GM19035 (cell line): ENCODE measurements around the gene USP32.
"Not testable (repeated sequence)": the region's sequence is repeated elsewhere in the genome, so short reads cannot be mapped to it uniquely, and the experiment has no call there.

Experiments
- ATAC-seq: cut with Tn5 transposase; IDR thresholded peaks from one replicate; pipeline ENCODE4 v1.9.1; 2021; ENCODE audit not compliant: unreplicated experiment

Gene USP32, protein sequence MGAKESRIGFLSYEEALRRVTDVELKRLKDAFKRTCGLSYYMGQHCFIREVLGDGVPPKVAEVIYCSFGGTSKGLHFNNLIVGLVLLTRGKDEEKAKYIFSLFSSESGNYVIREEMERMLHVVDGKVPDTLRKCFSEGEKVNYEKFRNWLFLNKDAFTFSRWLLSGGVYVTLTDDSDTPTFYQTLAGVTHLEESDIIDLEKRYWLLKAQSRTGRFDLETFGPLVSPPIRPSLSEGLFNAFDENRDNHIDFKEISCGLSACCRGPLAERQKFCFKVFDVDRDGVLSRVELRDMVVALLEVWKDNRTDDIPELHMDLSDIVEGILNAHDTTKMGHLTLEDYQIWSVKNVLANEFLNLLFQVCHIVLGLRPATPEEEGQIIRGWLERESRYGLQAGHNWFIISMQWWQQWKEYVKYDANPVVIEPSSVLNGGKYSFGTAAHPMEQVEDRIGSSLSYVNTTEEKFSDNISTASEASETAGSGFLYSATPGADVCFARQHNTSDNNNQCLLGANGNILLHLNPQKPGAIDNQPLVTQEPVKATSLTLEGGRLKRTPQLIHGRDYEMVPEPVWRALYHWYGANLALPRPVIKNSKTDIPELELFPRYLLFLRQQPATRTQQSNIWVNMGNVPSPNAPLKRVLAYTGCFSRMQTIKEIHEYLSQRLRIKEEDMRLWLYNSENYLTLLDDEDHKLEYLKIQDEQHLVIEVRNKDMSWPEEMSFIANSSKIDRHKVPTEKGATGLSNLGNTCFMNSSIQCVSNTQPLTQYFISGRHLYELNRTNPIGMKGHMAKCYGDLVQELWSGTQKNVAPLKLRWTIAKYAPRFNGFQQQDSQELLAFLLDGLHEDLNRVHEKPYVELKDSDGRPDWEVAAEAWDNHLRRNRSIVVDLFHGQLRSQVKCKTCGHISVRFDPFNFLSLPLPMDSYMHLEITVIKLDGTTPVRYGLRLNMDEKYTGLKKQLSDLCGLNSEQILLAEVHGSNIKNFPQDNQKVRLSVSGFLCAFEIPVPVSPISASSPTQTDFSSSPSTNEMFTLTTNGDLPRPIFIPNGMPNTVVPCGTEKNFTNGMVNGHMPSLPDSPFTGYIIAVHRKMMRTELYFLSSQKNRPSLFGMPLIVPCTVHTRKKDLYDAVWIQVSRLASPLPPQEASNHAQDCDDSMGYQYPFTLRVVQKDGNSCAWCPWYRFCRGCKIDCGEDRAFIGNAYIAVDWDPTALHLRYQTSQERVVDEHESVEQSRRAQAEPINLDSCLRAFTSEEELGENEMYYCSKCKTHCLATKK (N-terminal part only)

GRCh38 chr17:60392042-60392844 lies at the start of gene USP32:
Gene USP32 (minus strand): TSS chr17:60392133. CDS start chr17:60391939, 194 bp downstream.
- ATAC-seq, result peak; percentile 85

DNA sequence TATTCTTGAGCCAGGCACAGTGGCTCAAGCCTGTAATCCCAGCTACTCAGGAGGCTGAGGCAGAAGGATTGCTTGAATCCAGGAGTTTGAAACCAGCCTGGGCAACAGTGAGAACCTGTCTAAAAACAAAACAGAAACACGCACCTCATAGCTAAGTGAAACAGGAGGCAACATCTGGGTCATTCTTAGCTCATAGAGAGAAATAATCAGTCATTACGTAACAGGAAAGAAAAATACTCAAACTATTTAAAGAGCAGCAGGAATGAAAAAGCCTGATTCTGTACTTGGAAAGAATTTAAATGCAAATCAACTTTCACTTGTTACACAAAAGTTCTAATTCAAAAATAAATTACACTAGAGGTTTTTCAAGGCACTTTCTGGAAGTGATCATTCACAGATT lies 47.6 kb upstream of the USP32 start:
- ATAC-seq, result no peak

DNA sequence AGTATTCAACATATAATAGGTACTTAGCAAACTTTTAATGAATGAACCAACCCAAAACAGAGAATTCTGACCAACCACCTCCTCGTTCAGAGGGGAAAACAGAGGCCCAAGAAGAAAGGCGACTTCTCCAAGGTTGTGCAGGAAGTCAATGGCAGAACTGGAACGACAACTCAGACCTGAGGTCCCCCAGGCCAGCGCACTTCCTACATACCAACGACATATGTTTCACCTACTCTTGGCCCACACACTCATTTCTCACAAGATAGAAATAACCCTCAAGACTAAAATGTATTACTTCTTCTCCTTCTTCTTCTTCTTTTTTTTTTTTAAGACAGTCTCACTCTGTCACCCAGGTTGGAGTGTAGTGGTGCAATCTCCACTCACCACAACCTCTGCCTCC lies 44.7 kb upstream of the USP32 start:
- ATAC-seq, result no peak

- no peak for ATAC-seq
These were observed 43.6 kb upstream of the USP32 start for GRCh38 chr17:60435244-60436167.

- ATAC-seq, result not testable (repeated sequence)
These were observed 41.4 kb upstream of the USP32 start for GRCh38 chr17:60433021-60433997.

DNA sequence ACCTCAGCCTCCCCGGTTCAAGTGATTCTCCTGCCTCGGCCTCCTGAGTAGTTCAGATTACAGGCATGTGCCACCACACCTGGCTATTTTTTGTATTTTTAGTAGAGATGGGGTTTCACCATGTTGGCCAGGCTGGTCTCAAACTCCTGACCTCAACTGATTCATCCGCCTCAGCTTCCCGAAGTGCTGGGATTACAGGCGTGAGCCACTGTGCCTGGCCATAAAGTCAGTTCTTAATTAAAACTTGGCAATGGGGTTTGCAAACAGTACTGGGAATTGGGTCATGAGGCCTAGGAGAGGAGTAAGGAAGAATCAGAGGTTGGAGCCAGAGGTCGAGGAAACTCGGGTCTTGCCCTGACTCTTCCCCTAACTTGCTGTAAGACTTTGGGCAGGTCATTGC lies 38.6 kb upstream of the USP32 start:
- ATAC-seq, result not testable (repeated sequence)

DNA sequence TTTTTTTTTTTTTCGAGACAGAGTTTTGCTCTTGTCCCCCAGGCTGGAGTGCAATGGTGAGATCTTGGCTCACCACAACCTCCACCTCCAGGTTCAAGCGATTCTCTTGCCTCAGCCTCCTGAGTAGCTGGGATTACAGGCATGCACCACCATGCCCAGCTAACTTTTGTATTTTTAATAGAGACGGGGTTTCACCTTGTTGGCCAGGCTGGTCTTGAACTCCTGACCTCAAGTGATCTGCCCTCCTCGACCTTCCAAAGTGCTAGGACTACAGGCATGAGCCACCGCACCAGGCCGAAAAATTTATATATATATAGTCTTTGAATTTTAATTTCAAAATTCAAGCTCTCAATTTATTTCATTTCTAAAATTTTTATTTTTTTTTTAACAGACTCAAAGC lies 36.6 kb upstream of the USP32 start:
- ATAC-seq, result not testable (repeated sequence)

DNA sequence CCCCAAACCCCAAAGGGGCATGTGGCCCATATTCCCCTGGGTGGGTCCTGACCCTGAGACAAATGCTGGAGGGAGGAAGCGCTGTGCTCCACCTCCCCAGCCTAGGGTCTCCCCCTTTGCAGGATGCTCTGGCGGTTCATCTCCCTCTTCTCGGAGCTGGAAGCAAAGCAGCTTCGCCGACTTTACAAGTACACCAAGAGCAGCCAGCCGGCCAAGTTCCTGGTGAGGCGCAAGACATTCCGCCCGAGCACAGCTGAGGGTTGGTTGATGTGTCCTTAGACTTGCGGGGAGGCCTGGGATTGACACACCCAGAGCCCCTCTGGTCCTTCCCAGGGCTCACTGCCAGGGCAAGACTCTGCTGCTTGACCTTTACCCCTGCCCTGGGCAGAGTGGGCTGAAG lies 34.7 kb upstream of the USP32 start:
- no peak for ATAC-seq

DNA sequence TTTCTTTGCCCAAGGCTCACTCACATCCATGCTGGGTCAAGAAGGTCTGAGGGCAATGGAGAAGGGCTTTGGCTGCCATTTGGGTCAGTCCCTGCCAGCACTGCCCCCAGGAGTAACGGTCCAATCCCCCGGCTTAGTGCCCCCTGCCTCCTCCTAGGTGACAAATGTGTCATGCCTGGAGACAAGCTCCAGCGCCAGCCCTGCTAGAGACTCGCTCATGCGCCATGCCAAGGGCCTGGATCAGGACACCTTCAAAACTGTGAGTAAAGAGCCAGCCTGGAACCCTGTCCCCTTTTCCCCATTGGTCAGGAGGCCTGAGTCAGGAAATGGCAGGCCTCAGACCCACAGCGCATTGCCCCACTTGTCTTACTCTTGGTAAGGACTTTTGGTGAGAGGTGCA lies 33.7 kb upstream of the USP32 start:
- no peak for ATAC-seq

GRCh38 chr17:60423865-60424264 lies 31.9 kb upstream of the USP32 start:
- no peak for ATAC-seq

GRCh38 chr17:60422162-60422665 lies 30.3 kb upstream of the USP32 start, which contains the start of gene CHCT1:
Gene CHCT1 (plus strand): TSS chr17:60422489. CDS start chr17:60422593, 104 bp downstream.
- no peak for ATAC-seq

DNA sequence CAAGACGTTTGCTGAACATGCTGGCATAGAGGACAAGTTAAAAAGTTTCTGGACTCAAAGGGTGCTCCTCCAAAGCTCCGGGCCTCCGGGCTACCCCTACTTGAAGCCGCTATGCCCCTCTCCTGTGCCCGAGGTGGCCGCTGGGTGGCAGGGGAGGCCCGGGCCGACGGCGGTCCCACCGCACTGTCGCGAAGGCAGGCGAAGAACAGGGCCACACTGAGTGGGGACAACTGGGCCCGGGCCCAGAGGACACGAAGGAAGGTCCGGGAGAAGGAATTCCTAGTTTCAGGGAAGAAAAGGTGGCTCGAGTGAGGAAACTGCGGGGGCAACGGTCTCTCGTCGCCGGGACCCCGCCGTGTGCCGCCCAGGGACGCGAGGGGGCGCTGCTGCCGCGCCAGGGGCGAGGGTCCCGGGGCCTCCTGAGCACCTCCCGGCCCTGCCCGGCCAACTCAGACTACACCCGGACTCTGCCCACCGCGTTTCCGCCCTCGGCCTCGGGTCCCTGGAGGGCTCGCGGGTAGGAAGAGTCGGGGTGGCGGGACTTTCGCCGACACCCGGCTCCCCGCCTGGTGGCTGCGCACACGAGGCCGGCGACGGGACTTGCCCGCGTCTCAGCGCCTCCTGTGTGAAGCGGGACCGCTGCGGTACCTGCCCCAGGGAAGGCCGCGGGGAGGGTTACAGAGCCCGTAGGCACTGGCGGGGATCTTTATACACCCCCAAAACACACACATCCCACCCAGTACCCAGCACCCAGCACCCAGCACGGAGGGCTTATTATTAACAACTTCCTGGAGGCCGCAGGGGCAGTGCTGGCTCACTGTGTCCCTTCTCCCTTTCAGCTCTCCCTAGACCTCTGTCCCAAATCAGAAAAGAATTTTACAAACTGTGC lies 29.6 kb upstream of the USP32 start:
- peak; percentile 93 for ATAC-seq

GRCh38 chr17:60419875-60420274 lies 27.9 kb upstream of the USP32 start:
- ATAC-seq, result not testable (repeated sequence)

- not testable (repeated sequence) for ATAC-seq
These were observed 27.1 kb upstream of the USP32 start for GRCh38 chr17:60419003-60419402.

DNA sequence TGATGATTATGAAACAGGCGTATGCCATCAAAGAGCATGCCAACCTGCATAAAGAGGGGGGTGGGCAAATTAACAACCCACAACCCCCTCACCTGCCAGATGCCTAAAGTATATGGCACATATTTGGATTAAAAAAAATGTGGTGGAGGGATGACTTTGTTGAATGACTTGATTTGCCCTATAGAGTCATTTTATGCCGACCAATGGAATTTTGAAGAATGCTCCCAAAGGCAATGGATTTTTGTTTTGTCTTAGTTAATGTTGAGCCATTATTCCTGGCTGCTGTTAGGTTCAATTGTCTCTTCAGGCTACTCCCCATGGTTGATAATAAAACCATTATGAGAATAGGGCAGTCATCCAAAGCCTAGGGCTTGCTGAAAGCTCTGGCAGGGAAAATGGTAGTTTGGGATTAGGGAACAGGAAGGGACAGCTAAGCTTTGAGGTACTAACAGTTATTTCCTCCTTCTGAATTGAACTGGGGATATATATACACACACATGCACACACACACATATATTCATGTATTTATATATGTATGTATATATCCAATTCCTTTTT lies 24.5 kb upstream of the USP32 start:
- ATAC-seq, result no peak

- no peak for ATAC-seq
These were observed 23.2 kb upstream of the USP32 start for GRCh38 chr17:60415146-60415545.
